PC-9 (cell line): ENCODE measurements around the gene PMS1. TPM values are rescaled to one million over a fixed set of nuclear protein-coding genes. Genes with fewer than 3 reads are reported as not detected.
A peak's percentile ranks its signal among the peaks of the same experiment; 100 is the strongest.

Experiments
- Bru-seq: library from RNA; stranded (reverse); fragments of 400-500 nt; gene quantifications from one replicate; lab custom pipeline; 2021; lab: Mats Ljungman, UMichigan
- BruChase-seq, 2 experiments: library from RNA; stranded (reverse); fragments of 400-500 nt; gene quantifications; one replicate each; lab custom pipeline; 2021; lab: Mats Ljungman, UMichigan
- BruUV-seq: library from RNA; stranded (reverse); fragments of 400-500 nt; replicated peaks from 2 replicates; lab custom pipeline; 2021; lab: Mats Ljungman, UMichigan
- CTCF ChIA-PET: fragments of 300-600 bp; sonication (Branson Sonifier 250); formaldehyde crosslinking; loops from one replicate; lab custom pipeline; 2022; ENCODE audit warnings: antibody characterized with exemption; lab: Charles Lee
- POLR2A ChIA-PET: fragments of 300-600 bp; sonication (Branson Sonifier 250); formaldehyde crosslinking; loops from one replicate; lab custom pipeline; 2022; ENCODE audit warnings: antibody characterized with exemption; ENCODE audit not compliant: unreplicated experiment; lab: Charles Lee
- DNase-seq, 2 experiments: peaks; one replicate each; pipeline versions ENCODE4 v3.0.0 to v3.0.0-alpha.2; 2015 to 2022; ENCODE audit warnings: mixed read lengths in 1 of 2
- H2AFZ ChIP-seq: fragments of 200-600 bp; sonication (generic); 2 replicates; pipeline ENCODE4 v1.8.1; 2017; ENCODE audit warnings: antibody characterized with exemption
- H3F3A ChIP-seq: fragments of 200-600 bp; sonication (generic); 2 replicates; pipeline ENCODE4 v1.8.1; 2017; ENCODE audit warnings: antibody characterized with exemption, mild to moderate bottlenecking, low read depth; ENCODE audit not compliant: insufficient read depth
- H3K27ac ChIP-seq: fragments of 200-600 bp; sonication (generic); 2 replicates; pipeline ENCODE4 v1.6.1; 2016; ENCODE audit warnings: mixed run types
- H3K27me3 ChIP-seq: fragments of 200-600 bp; sonication (generic); 2 replicates; pipeline ENCODE4 v1.6.1; 2016; ENCODE audit warnings: low read depth, mixed run types; ENCODE audit not compliant: insufficient read depth
- H3K36me3 ChIP-seq: fragments of 200-600 bp; sonication (generic); 2 replicates; pipeline ENCODE4 v1.6.1; 2016; ENCODE audit warnings: low read depth, mixed run types
- H3K4me1 ChIP-seq: fragments of 200-600 bp; sonication (generic); replicated peaks from 2 replicates; pipeline ENCODE4 v1.6.1; 2016; ENCODE audit warnings: mixed run types; ENCODE audit not compliant: insufficient read depth
- H3K4me2 ChIP-seq: fragments of 200-600 bp; sonication (generic); 2 replicates; pipeline ENCODE4 v1.6.1; 2017; ENCODE audit warnings: mixed run types
- H3K4me3 ChIP-seq: fragments of 200-600 bp; sonication (generic); 2 replicates; pipeline ENCODE4 v1.6.1; 2016; ENCODE audit warnings: mixed run types
- H3K79me2 ChIP-seq: fragments of 200-600 bp; sonication (generic); 2 replicates; pipeline ENCODE4 v1.6.1; 2017; ENCODE audit warnings: low read depth, mixed run types
- H3K9me2 ChIP-seq: fragments of 200-600 bp; sonication (generic); 2 replicates; pipeline ENCODE4 v1.8.1; 2017; ENCODE audit warnings: mild to moderate bottlenecking; ENCODE audit not compliant: insufficient read depth
- H3K9me3 ChIP-seq: fragments of 200-600 bp; sonication (generic); 2 replicates; pipeline ENCODE4 v1.8.1; 2016; ENCODE audit warnings: low read depth; ENCODE audit not compliant: insufficient read depth
- H4K20me1 ChIP-seq: fragments of 200-600 bp; sonication (generic); 2 replicates; pipeline ENCODE4 v1.8.1; 2017; ENCODE audit not compliant: insufficient read depth
- EZH2 ChIP-seq: fragments of 200-600 bp; sonication (generic); IDR thresholded peaks from 2 replicates; pipeline ENCODE4 v1.8.0; 2017; ENCODE audit warnings: antibody characterized with exemption, low read depth
- intact Hi-C: fragments of 100-400 bp; cut with micrococcal nuclease; formaldehyde crosslinking; loops from one replicate; pipeline ENCODE4 v1.10.0; 2022; ENCODE audit not compliant: unreplicated experiment
- long read RNA-seq: library from polyadenylated mRNA; stranded (forward); transcript quantifications from one replicate; pipeline ENCODE4 v2.0.0, GENCODE V29; 2022
- total RNA-seq: library from RNA; stranded (reverse); gene quantifications from 2 replicates; pipeline ENCODE4 v1.2.3, GENCODE V29; 2021
- TF ChIP-seq, protein P1 (sequence below): fragments of 200-600 bp; sonication (generic); conservative IDR thresholded peaks from 2 replicates; pipeline ENCODE4 v1.6.1; 2017; ENCODE audit warnings: mixed run types, antibody characterized with exemption, mild to moderate bottlenecking, moderate library complexity

Gene PMS1
- total RNA-seq (18.6 and 20.0 TPM in 2 replicates), Bru-seq, nascent RNA (percentile 69 among the genes with signal in this experiment), BruChase-seq, experiment 1, labeled RNA remaining after a 2-hour chase (percentile 75 among the genes with signal in this experiment), BruChase-seq, experiment 2, labeled RNA remaining after a 6-hour chase (percentile 63 among the genes with signal in this experiment)
- long read RNA-seq, transcript PMS1-213 (13 exons, 3,225 nt) = major isoform, 7 of 15 reads
- long read RNA-seq, partial matches to known transcripts = 4 of 15 reads
- long read RNA-seq, other reads (novel, unspliced or antisense) = 3 of 15 reads

DNA sequence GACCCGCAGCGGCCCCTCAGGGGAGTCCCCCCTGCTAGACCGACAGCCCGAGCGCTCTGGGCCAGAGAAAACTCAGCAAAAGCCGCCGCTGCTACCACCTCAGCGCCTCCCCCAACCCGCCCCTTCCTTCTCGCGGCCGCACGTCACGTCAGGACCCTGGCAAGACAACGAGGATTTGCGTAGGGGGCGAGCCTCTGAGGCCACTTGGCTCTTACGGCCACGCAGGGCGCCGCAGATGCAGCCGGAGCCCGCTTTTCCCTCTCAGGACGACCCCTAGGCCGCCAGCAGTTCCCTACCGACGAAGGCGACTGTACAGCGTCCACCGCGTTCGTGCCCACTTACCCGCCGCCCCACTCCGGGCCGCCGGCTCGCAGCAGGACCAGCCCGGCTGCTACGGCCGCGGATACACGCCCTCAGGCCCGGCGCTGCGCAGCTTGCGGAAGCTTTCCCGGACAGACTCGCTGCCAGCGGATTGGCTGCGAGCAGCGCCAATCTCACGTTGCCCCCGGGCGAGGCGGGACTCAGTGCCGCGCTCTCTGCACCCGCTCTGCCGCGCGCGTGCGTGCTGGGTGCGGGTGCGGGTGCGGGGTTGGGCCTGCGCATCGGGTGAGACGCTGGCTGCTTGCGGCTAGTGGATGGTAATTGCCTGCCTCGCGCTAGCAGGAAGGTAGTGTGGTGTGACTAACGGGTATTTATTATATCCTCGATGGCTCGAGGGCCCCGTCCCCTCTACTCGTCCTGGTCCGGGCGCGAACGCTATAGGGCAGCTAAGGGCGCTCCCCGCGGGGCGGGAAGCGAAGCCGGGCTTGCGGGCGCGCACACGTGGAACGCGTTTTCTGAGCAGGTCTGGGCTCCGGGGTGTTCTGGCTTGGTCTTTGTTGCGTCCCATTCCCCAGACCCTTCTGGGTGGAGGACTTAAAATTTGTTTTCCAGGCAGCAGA lies at the start of gene PMS1, which contains the start of gene ORMDL1:
PMS1 (plus strand) TSS at position 524 of the 941 bp plus-strand sequence. CDS start 7,360 bp downstream, outside the sequence.
ORMDL1 (minus strand) TSS at position 413 of the 941 bp plus-strand sequence. CDS start 1,744 bp downstream, outside the sequence.
- Histone ChIP-seq H3K27ac (peak within 1 kb of the TSS; percentile 53), H2AFZ (peak within 1 kb of the TSS; percentile 98), H3K4me3 (peak within 1 kb of the TSS; percentile 84), H3K9me3 (no peaks in the 10 kb centered on the region), H3K4me2 (peak within 1 kb of the TSS; percentile 78), H3K4me1 (peaks cover 11% of the 10 kb centered on the region), H3K9me2 (no peaks in the 10 kb centered on the region), H4K20me1 (no peaks in the 10 kb centered on the region), H3K36me3 (no peaks in the 10 kb centered on the region), H3K79me2 (peaks cover 42% of the 10 kb centered on the region), H3K27me3 (no peaks in the 10 kb centered on the region), H3F3A (peaks cover 8% of the 10 kb centered on the region; the same call in 1 of the 2 replicates)
- ChIA-PET POLR2A (interaction anchor here (0.6 kb wide), 3 partner anchors 88 to 1097 kb away, joined by 4 read pairs; partner anchors contain the start of gene ANKAR), CTCF (no interaction called here)
- TF ChIP-seq, protein P1, sequence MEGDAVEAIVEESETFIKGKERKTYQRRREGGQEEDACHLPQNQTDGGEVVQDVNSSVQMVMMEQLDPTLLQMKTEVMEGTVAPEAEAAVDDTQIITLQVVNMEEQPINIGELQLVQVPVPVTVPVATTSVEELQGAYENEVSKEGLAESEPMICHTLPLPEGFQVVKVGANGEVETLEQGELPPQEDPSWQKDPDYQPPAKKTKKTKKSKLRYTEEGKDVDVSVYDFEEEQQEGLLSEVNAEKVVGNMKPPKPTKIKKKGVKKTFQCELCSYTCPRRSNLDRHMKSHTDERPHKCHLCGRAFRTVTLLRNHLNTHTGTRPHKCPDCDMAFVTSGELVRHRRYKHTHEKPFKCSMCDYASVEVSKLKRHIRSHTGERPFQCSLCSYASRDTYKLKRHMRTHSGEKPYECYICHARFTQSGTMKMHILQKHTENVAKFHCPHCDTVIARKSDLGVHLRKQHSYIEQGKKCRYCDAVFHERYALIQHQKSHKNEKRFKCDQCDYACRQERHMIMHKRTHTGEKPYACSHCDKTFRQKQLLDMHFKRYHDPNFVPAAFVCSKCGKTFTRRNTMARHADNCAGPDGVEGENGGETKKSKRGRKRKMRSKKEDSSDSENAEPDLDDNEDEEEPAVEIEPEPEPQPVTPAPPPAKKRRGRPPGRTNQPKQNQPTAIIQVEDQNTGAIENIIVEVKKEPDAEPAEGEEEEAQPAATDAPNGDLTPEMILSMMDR = no peak
- TF ChIP-seq EZH2 = no peak
- intact Hi-C loops = loop anchor here (1.0 kb wide), 1 partner anchor 21 kb away; no protein-coding TSS in a partner anchor
- TSS peak; percentile 65 for BruUV-seq
- peak; percentile 82 to 89 for DNase-seq

DNA sequence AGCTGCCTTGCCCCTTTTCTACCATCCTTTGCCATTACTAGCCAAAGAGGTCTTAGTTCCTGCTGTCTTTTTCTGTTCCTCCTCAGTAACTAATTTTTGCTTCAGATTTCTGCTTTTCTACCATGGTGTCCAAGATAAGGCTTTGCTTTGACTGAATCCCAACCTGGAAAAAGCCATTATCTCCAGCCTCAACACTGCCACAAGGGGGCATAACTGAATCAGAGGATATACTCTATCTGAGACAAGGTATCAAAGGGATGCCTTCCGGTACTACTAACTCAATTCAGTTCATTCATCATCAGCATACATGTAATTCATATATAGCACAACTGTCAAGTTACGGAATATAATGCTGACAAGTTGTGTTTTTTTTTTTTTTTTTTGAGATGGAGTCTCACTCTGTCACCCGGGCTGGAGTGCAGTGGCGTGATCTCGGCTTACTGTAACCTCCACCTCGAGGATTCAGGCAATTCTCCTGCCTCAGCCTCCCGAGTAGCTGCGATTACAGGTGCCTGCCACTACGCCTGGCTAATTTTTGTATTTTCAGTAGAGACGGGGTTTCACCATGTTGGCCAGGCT lies 33.1 kb upstream of the PMS1 start:
- ChIA-PET CTCF (no interaction called here), POLR2A (no interaction called here)
- Histone ChIP-seq H3K4me1 (no peaks in the 10 kb centered on the region), H3K79me2 (no peaks in the 10 kb centered on the region), H3F3A (no peaks in the 10 kb centered on the region), H3K27me3 (no peaks in the 10 kb centered on the region), H3K27ac (no peak overlapping the region), H3K9me3 (no peaks in the 10 kb centered on the region), H3K36me3 (no peaks in the 10 kb centered on the region), H3K4me2 (no peak overlapping the region), H2AFZ (no peak overlapping the region), H3K4me3 (no peak overlapping the region), H4K20me1 (no peaks in the 10 kb centered on the region), H3K9me2 (no peaks in the 10 kb centered on the region)
- no peak for TF ChIP-seq EZH2
- TF ChIP-seq, protein P1 = peak; percentile 62
- BruUV-seq = no TSS peak
- intact Hi-C loops = loop anchor here (2.0 kb wide), 1 partner anchor 322 kb away; no protein-coding TSS in a partner anchor
- peak in 1 of 2 experiments; percentile 10 for DNase-seq
